Mesothelial cell of epicardium (in vitro differentiated cells): ENCODE measurements around the gene SLC9A5. TPM values are rescaled to one million over a fixed set of nuclear protein-coding genes. Genes with fewer than 3 reads are reported as not detected.
A peak's percentile ranks its signal among the peaks of the same experiment; 100 is the strongest.

Experiments
- DNase-seq, 2 experiments: peaks; one replicate each; pipeline ENCODE4 v3.0.0; 2021; ENCODE audit warnings: low spot score in 2 of 2; ENCODE audit not compliant: unreplicated experiment in 2 of 2
- H3K27ac Mint-ChIP-seq: 2 replicates; pipeline ENCODE4 v1.8.0; 2021; ENCODE audit warnings: mixed read lengths
- H3K27me3 Mint-ChIP-seq: 2 replicates; pipeline ENCODE4 v1.8.0; 2021; ENCODE audit warnings: low read depth, mixed read lengths
- H3K36me3 Mint-ChIP-seq: 2 replicates; pipeline ENCODE4 v1.8.0; 2021; ENCODE audit warnings: mixed read lengths
- H3K4me1 Mint-ChIP-seq: 2 replicates; pipeline ENCODE4 v1.8.0; 2021; ENCODE audit warnings: mixed read lengths
- H3K4me3 Mint-ChIP-seq: 2 replicates; pipeline ENCODE4 v1.8.0; 2021; ENCODE audit warnings: mild to moderate bottlenecking, moderate library complexity, mixed read lengths
- H3K9me3 Mint-ChIP-seq: 2 replicates; pipeline ENCODE4 v1.8.0; 2021; ENCODE audit warnings: mixed read lengths
- total RNA-seq: library from RNA; stranded (reverse); gene quantifications from 3 replicates; pipeline ENCODE4 v1.2.1, GENCODE V29; 2021
- TF ChIP-seq, protein P1 (sequence below): fragments of 200-600 bp; sonication (generic); IDR thresholded peaks from one replicate; pipeline ENCODE4 v1.5.0; 2021; ENCODE audit warnings: antibody characterized with exemption; ENCODE audit not compliant: unreplicated experiment

Gene SLC9A5
- total RNA-seq, 1 donor from 2014 or later, result 3.5 TPM

DNA sequence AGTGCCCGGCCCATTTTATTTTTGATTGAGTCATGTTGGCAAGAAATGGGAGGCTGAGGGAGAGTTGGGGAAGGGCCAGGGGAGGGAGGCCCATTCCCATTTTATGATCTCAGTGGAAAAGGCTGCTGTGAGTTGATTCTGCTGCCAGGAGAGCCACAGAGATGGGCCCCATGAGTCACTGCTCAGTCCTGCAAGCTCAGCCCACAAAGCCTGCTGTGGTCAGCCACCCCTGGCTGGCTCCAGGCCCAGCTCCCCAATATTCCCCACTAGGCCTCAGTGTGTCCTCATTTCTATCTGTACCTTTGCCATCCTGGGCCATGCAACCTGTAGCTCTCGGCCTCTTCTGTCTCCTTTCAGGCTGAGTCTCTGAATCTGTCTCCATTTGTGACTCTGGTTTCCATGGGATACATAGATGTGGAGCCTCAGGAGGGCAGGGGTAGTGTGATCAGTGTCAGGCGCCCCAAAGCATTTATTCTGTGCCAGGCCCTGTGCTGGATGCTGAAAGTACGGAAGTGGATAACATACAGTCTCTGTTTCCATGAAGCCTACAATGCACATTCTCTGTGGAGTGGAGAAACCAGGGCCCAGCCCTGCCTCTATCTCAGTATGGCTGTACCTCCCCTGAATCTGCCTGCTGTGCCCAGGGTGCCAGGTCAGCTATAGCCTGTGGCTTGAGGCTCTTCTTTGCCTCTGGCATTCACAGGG lies 28.7 kb downstream of the SLC9A5 start:
- Mint-ChIP-seq H3K4me1 (peaks cover 5% of the 10 kb centered on the region), H3K9me3 (no peaks in the 10 kb centered on the region), H3K27ac (peak overlapping the region; percentile 23), H3K36me3 (no peaks in the 10 kb centered on the region), H3K4me3 (no peak overlapping the region), H3K27me3 (no peaks in the 10 kb centered on the region)
- TF ChIP-seq, protein P1, sequence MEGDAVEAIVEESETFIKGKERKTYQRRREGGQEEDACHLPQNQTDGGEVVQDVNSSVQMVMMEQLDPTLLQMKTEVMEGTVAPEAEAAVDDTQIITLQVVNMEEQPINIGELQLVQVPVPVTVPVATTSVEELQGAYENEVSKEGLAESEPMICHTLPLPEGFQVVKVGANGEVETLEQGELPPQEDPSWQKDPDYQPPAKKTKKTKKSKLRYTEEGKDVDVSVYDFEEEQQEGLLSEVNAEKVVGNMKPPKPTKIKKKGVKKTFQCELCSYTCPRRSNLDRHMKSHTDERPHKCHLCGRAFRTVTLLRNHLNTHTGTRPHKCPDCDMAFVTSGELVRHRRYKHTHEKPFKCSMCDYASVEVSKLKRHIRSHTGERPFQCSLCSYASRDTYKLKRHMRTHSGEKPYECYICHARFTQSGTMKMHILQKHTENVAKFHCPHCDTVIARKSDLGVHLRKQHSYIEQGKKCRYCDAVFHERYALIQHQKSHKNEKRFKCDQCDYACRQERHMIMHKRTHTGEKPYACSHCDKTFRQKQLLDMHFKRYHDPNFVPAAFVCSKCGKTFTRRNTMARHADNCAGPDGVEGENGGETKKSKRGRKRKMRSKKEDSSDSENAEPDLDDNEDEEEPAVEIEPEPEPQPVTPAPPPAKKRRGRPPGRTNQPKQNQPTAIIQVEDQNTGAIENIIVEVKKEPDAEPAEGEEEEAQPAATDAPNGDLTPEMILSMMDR, result no peak
- no peak for DNase-seq

DNA sequence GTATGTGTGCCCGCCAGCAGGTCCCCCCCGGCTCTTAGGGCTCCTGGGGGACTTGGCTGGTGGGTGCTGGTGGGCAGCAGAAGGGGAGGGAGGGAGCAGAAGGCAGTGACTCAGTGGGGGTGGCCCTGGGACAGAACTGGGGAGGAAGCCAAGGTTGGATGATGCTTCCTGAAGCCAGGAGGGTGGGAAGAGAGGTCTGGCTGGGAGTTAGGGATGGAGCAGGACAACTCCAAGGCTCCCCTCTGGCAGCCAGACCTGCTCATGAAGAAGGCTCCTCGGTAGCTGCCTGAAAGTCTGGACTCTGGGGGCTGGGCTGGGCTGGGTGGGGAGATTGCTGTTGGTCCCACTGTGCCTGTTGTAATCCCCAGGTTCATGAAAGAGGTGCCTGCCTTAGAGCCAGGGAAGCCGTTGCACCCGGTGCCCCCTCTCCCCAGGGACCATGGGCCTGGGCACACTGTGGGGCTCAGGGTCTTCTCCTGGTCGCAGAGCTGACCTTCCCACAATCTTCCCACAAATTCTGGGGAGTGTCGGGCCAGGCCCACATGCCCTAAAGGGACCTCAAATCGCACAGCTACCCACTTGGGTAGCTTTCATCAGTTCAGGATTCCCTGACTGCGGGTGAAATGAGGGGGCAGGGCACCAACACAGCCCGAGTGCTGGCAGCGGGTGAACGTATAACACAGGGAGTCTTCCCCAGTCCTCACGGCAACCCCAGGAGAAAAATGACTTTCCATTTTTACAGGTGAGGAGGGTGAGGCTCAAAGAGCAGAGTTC lies 29.4 kb downstream of the SLC9A5 start:
- Mint-ChIP-seq H3K4me1 (peaks cover 5% of the 10 kb centered on the region), H3K36me3 (peaks cover 3% of the 10 kb centered on the region), H3K4me3 (peak overlapping the region; percentile 65), H3K27ac (peak overlapping the region; percentile 12), H3K9me3 (no peaks in the 10 kb centered on the region), H3K27me3 (no peaks in the 10 kb centered on the region)
- DNase-seq, result no peak
- TF ChIP-seq, protein P1, result no peak

DNA sequence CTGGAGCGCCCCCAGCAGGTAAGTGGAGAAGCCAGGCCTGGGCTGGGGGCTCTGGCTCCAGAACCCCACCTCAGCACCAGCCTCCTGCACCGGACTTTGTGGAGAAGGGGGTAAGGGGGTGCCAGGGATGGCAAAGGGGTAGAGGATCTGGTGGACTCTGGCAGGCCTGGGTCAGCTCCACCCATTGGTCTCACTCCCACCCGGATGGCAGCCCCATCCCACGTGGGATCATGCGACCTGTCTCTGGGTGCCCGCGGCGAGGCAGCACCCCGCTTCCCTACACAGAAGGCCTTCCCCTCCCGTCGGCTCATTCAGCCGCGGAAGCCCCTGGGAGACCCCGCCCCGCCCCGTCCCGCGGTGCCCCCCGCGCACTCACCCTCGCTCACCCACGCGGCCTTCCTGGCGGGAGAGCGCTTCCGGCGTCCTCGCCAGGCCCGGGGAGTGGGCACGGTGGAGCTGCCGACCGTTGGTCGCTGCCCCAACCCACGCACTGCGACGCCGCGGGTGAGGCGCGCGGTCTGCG lies 30.1 kb downstream of the SLC9A5 start:
- H3K36me3 Mint-ChIP-seq, result peaks cover 3% of the 10 kb centered on the region
- no peak overlapping the region for H3K27ac Mint-ChIP-seq
- no peaks in the 10 kb centered on the region for H3K9me3 Mint-ChIP-seq
- H3K27me3 Mint-ChIP-seq, result no peaks in the 10 kb centered on the region
- TF ChIP-seq, protein P1, result no peak
- peak overlapping the region; percentile 65 for H3K4me3 Mint-ChIP-seq
- H3K4me1 Mint-ChIP-seq, result peaks cover 5% of the 10 kb centered on the region
- no peak for DNase-seq

DNA sequence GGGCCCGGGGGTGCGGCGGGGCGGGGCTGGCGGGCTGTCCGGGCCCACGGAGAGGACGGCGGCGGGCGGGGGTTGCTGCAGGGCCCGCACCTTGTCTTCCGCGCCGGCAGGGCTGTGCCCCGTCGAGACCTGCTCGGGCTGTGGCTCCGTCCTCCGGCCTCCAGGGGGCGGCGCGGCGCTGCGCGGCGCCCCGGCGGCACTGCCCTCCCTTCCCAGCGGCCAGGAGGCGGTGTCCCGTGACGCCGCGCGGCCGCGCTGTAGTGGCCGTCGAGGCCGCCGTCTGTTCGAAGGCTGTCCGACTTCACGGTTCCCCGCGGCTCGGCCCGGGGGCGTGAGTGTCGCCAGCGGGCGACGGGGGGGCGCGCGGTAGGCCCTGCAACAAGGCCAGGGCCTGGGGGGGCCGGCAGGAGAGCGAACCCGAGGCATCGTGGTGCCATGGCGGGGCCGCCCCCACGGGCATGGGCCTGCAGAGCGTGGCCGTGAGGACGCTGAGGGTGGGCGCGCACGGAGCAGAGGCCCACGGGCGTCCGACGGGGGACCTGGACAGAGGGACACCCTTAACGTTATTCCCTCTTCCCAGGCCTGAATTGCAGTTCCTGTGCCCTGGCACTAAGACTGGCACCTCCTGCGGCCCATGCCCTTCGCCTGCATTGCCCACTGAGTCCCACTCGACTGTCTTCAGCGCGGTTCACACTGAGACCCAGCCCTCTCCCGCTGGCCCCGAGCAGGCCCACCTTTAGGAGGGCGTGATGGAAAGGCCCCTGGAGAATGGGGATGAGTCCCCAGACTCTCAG lies 30.7 kb downstream of the SLC9A5 start, which contains the start of gene PLEKHG4:
Gene PLEKHG4, plus strand, starts transcription at position 237 of the 794 bp plus-strand sequence. Its CDS starts 513 bp downstream, at position 750.
- Mint-ChIP-seq H3K27me3 (no peaks in the 10 kb centered on the region), H3K4me3 (peak within 1 kb of the TSS; percentile 65), H3K36me3 (peaks cover 3% of the 10 kb centered on the region), H3K4me1 (peaks cover 5% of the 10 kb centered on the region), H3K27ac (no peak within 1 kb of the TSS), H3K9me3 (no peaks in the 10 kb centered on the region)
- TF ChIP-seq, protein P1, result peak; percentile 49
- peak; percentile 48 to 76 for DNase-seq
